ENCODE results near the gene MAD1L1. TPM values are rescaled to one million over a fixed set of nuclear protein-coding genes. Genes with fewer than 3 reads are reported as not detected.

MAD1L1 gene
- polyA plus RNA-seq, 1 donor = 21.2 TPM

DNA sequence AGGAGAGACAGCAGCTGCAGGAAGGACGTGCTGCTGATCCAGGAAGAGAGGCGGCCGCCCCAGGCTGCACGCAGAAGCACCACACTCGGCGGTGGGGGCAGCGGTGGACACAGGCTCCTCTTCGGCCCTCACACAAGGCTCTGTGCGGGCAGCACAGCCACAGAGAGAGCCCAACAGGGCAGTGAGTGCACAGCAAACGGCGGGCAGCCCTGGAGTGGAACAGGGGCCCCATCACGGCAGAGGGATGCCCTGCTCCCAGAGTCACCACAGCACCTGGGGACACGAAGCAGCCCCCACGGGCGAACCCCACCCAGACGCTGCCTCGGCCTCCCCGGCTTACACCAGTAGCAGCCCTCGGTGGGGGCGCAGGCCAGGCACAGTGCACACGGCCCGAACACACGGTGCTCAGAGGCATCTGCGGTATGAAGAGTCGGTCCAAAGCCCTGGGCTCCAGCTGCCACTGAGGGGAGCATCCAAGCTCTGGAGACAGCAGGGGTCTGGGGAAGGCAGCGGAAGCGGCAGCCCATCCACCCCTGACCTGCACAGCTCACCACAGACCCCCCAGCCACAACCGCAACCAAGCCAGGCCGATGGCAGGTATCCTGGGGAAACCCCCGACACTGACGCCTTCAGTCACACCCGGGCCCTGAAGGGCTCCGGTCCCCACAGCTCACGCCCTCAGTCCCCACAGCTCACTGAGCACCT is 26.1 kb upstream of the MAD1L1 start:
- DNase-seq (ENCODE audit: low read depth) = no peak

DNA sequence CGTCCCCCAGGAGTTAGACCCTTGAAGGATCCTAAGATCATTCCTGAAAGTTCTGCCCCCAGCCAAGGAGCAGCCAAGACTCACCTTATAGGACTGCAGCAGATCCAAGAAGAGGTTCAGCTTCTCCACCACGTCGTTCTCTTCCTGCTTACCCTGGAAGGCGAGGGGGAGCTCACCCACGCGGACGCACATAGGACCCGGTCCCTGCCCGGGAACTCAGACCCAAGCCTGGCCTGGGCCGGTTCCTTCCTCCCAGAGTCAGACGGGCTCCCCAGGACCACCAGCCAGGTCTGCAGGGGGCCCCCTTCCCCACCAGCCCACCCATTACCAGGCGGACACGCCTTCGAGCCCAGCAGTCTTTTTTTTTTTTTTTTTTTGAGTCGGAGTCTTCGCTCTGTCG is 24.9 kb upstream of the MAD1L1 start:
- DNase-seq (ENCODE audit: low read depth) = no peak

DNA sequence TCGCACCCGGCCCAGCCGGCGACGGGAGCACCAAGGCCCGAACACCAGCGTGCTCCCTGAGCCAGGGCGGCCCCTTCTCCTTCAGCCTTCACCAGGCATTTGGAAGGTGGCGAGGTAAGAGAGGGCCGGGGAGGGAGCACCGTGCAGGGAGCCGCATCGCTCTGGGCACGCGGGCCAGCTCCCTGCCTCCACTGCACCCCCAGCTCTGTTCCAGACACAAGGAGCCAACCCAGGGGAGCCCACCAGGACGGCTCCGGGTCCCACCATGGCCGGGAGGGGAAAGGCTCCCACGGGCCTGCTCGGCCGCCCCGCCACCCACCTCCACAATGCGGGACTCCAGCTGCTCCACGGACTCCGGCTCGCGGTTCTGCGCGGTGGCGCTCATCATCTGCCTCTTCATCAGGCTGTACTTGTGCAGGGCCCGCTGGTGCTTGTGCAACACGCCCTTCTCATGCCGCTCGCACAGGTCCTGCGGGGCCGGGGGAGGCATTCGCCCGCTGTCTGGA is 24.4 kb upstream of the MAD1L1 start:
- DNase-seq (ENCODE audit: low read depth) = no peak

DNA sequence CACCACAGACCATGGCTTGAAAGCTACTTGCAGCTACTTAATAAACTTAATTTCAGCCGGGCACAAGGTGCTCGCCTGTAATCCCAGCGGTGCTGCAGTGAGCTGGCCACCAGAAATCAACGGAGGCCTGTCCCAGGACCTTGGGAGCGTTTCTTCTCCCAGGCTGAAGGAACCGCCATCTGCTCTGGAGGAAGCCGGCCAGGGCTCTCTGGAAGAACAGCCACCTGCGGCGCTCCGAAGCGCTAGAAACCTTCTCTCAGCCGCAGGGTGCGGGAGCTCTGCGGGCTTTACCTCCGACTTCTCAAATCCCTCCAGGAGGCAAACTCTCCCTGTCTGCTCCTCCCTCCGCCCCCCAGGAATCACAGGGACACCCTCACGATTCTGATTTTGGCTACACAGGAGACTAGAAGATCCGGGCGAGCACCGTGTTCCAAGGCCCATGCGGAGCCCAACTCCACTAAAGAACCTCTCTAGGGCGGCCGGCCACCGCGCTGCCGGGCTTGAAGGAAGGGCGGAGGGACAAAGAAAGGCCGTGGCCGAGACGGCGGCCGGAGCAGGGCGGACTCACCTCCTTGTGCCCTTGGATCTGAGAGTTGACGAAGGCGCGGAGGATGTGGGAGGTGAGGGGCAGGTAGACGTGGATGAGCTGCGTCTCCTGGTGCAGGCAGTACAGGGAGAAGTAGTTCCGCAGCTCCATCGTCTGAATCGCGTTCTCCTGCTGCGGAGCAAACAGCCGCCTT is 23.7 kb upstream of the MAD1L1 start:
- no peak for DNase-seq (ENCODE audit: low read depth)

DNA sequence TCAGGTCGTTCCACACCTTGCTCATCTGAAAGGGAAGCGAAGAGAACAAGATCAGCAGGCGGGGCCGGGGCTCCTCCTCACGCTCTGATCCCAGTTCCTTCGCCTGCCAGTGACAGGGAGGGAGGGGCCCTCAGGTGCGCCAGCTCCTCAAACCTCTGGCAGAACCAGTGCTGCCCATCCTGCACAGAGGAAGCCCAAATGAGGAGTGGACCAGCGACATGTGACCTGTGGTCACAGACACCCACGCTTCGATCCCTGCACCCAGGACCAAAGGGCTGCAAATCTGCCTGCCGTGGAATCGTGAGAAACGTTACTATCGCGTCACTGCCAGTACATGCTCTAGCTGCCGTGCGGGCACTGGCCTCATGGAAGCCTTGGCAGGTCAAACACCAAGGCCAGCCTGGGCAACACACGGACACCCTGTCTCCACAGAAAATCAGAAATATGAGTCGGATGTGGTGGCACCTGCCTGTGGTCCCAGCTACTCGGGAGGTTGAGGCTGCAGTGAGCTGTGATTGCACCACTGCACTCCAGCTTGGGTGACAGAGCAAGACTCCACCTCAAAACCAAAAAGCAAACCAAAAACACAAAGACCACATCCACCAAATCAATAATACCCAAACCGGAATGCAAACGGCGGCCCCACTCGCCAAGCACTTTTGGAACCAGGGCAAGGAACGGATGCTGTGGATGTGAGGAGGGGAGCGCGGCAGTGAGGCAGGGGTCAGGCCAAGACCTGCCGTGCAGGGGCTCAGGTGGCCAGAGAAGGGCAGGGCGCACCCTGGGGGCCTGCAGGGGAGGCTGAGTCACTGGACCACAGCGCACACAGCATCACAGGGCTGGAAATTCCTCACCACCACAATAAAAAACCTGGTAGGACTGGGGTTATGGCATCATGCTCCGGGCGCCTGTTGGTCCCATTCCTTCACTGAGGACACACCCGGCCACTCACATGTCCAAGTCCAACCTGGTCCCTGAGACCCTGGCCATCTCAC is 22.7 kb upstream of the MAD1L1 start:
- no peak for DNase-seq (ENCODE audit: low read depth)

DNA sequence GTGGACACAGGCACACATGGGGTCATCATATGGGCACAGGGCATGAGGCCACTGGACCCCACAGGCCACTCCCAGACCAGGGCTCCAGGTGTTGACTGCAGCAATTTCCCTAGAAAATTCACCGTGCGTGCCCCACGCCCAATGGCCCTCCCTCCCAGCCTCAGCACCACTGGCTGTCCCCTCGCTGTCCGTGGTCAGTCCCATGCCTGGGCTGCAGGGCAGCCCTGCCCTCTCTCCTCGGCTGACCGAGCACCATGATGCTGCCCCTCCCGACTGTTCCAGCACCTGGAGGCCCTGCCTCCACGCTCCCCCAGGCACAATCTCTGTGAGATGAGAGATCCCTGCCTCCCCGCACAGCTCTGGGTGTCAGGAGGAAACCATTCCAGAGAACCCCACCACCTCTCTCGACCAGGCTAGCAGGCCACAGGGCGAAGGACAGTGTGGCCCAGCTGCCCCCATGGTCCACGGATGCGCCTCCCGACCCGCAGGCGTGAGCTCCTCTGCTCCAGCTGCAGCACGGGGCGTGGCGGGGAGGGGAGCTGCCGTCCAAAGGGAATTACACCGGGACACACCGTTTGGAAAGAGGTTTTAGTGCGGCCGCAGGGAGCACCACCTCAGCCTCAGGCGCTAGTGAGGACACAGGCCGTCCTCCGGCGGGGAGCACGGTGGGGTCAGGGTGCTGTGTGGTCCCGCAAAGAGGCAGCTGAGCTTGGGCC is 21.8 kb upstream of the MAD1L1 start:
- DNase-seq (ENCODE audit: low read depth) = no peak

DNA sequence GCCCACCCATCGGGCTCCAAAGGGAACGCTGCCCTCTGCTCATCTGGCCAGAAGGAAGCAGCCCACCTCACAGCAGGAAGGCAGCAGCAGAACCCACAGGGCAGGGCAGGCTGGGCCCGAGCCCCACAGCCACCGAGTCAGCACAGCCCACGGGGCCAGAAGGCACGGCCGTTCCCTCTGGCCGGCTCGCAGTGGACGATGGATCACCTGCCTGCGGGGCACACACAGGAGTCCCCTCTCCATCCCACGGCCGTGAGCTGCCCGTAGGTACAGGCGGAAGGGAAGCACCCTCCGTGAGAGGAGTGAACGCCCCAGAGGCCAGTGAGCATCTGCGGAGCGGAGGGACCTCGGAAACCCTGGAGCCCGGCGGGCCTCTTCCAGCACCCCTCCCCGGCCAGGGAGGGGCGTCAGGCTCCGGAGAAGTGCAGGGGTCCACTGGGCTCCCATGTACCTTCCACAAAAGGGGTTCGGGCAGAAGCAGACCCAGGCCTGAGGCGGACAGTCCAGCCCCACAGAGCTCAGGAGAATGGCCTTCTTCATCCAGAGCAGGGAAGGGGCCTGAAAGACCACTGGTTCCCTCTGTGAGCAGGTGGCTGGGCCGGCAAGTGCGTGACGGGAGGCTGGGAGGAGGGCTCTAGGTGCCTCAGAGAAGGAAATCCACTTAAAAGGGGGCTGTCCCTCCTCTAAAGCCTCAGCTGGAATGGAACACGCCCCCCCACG is 20.9 kb upstream of the MAD1L1 start:
- DNase-seq (ENCODE audit: low read depth) = no peak

DNA sequence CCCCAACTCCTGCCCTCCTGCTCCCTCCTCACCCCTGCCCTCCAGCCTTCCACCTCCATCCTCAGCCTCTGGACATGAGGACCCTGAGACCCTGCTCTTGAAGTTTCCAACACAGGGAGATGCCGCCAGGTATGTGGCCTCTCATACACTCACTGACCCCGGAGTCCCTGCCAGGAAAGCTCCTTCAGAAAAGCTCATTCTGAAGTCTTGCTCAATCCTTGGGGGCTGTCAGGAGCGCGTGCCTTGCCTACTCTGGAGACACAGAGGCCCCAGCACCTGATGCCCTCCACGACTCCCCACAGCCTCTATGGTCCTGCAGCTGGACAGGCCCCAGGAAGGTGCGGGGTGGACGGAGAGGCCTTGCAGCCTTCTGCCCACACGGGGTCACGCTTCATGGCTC is 20.3 kb upstream of the MAD1L1 start:
- DNase-seq (ENCODE audit: low read depth) = no peak

DNA sequence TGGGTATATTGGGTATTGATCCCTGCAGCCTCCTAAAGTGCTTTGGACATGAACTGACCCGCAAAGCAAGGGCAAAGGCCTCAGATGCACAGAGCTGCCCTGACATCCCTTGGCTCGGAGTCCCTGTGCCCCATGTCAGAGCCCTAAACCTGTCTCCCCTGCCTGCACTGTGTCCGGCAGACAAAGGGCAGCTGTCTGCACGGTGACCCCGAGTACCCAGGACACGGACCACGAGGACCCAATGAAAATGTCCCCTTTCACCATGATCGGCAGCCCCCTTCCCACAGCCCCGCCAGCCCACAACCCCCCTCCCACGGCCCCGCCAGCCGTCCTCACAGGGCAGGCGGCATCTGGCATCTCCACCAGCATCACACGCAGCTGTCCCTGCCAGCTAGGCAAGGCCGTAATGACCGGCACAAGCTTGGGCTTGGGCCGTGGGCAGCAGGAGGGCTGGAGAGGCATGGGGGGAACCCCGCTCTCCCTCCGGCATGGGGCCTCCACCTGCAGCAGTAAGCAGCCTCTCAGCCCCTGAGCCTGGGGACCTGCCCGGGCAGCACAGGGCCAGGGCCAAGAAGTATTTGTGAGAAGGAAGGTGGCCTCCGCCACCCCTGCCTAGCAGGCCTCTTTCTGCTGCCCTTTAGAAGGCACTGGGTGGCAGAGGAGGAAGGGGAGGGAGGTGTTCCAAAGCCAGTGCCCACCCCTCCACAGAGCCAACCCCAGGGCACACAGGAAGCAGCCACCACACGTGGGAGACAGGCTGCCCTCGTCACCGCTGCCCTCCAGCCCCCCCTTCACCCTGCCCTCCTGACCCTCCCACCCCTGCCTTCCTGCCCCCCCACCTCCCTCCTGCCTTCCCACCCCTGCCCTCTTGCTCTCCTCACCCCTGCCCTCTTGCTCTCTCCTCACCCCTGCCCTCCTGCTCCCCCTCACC is 19.4 kb upstream of the MAD1L1 start:
- no peak for DNase-seq (ENCODE audit: low read depth)

DNA sequence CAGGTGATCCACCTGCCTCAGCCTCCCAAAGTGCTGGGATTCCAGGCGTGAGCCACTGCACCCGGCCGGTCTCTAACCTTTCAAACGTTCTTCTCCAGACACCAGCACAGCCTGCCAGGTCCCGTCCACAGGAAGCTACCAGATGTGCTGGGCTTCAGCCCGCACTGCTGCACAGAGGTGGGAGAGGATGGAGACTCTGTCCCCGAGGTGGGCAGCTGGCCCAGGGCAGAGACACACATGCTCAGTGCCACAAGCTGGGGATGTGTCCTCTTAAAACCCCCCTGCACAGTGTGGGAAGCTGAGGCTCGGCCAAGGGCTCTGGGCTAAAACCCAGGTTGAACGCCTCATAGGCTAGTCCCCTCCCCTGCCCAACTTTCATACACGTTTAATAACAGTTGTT is 18.6 kb upstream of the MAD1L1 start:
- DNase-seq (ENCODE audit: low read depth) = no peak

DNA sequence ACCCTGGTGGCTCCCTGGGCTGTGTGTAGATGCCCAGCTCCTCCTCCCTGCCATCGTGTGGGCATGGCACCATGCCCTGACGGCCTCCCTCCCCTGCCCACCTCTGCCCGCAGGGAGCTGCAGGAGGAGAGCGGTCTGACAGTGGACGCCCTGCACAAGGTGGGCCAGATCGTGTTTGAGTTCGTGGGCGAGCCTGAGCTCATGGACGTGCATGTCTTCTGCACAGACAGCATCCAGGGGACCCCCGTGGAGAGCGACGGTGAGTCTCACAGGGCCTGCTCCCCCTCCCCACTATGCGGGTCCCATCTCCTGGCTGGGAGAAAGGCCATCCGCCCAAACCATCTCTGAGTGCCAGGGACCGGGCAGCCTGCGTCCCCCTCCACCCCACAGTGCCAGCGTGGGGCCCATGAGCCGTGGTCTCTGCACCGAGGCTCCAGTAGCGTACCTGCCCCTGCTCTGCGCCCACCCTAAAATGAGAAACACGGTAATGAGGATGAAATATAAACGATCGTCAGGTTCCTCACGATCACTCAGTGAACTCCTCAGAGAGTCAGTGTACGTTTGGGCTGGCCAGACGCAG is 17.1 kb upstream of the MAD1L1 start:
- DNase-seq (ENCODE audit: low read depth) = no peak

DNA sequence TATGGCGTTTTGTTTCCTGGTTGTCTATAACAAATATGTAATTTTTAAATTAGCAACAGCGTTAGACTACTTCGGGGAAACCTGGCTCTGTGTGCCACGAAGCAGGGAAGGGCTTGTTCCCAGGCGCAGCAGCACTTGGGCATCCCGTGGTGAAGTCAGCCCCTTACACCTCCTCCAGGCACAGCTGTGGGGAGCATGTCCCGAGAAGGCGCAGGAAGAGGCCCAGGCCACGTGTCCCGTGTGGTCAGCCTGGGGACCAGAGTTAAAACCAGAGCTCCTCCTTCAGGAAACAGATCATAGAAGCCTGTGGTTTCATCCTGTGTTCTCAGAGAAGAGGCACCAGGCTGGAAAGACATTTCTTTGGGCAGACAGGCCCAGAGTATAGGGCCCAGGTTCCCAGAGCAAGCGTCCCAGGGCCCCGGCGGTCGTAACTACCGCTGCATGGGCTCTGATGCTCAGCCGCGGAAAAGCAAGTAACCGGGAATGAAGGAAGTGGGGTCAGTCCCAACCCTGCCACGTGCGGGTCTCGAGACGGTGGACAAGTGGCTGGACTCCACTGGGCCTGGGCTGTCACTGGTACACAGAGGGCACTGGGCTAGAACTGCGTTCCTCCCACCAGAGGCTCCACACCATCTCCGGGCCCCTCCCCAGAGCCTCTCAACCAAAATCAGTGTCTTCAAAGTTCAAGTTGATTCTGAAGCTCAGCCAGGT is 16.4 kb upstream of the MAD1L1 start:
- DNase-seq (ENCODE audit: low read depth) = peak; percentile 71

DNA sequence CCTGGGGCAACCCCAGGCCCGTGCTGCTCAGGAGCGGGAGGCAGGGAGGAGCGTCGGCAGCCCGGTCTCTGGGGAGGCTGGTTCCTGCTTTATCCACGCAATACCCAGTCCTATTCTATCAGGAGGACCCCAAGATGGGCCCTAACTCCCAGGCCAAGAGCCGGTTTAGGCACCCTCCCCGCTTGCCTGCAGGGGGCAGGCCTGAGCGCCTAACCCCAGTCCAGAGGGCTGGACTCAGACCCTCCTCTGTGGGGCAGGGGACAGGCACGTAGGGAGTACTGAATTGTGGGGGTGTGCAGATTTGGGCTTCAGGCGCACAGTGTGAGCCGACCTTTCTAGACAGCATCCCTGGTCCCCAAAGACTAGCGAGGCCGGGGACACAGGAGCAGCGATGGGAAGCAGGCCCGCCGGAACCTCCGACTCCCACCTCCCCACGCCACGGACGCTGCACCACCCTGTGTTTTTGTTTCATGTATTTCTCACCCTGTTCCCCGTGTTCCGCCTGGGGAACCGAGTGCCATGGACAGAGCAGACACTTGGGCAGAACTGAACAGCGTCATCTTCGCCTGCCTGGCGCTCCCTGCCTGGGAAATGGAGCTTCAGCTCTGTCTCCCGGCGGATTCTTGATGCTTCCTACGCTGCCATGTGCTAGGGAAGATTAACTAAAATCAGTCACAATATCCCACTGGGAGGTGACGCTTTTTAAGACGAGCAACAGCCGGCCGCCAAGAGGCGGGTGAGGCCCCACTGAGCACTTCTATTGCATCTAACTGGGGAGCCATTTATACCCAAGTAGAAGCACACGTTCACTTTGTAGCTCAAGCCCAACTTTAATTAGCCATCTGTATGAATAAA is 14.6 kb upstream of the MAD1L1 start:
- DNase-seq (ENCODE audit: low read depth) = no peak

DNA sequence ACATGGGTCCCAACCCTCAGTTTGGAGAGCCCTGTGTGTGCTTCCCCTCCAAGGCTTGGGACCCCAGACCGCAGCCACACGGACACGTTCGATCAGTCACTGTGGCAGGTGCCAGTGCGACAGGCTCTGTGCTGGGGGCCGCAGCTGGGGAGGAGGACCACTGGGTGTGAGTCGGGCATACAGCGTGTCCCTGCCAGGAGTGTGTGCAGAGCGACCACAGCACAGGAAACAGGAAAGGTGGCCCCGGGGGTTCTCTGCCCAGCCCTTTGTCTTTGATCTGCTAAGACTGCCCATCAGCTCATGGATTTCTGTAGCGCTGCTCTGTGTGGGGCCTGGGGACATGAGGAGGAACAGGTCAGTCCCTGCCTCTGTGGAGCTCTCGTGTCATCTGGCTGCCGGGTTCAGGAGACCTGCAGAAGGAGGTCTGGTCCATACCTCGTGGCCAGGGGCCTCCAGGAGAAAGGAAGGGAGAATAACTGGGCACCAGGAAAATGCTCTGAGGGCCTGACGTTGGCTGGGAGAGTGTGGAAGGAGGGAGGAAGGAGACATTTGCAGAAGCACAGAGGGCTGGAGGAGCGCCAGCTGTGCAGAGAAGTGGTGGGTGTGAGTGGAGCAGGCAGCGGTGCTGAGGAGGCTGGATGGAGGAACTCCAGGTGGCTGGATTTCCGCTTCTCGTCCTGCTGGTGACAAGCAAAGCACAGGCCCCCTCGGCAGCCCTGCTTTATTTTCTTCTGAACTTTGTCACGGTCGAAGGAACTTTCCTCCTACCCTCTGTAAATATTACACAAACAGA is 13.3 kb upstream of the MAD1L1 start:
- DNase-seq (ENCODE audit: low read depth) = no peak

DNA sequence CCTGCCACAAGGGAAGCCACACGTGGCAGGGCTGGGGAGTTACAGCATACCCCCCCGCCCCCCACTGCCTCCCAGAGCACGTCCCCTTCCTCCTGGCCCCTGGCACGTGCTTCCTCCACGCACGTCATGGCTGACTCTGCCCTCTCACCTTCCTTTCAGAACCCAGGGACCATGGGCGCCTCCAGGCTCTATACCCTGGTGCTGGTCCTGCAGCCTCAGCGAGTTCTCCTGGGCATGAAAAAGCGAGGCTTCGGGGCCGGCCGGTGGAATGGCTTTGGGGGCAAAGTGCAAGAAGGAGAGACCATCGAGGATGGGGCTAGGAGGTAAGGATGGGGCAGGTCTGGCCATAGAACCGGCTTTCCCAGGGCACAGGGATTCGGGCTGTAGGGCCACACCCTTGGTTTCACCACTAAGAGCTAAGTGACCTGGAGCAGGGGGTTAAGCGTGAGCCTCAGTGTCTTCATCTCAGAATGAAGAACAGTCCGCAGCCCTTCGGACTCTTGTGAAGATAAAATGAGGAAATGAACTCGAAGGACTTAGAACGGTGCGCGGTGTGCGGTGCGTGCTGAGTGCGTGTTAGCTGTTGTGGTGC is 11.8 kb upstream of the MAD1L1 start:
- DNase-seq (ENCODE audit: low read depth) = no peak

DNA sequence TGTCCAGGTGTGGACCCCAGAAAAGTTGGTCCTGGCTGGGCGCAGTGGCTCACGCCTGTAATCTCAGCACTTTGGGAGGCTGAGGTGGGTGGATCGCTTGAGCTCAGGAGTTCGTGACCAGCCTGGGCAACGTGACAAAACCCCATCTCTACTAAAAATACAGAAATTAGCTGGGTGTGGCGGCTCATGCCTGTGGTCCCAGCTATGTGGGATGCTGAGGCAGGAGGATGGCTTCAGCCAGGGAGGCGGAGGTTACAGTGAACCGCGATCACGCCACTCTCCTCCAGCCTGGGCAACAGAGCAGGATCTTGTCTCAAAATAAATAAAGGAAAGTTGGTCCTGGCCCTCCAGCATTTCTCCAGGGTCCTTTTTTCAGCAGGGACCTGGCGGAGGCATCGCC is 10.7 kb upstream of the MAD1L1 start:
- DNase-seq (ENCODE audit: low read depth) = no peak
